Mucosa of gallbladder (tissue), 1 donor: ENCODE results near the gene ASXL1. TPM values are rescaled to one million over a fixed set of nuclear protein-coding genes. Genes with fewer than 3 reads are reported as not detected.
"Not testable (repeated sequence)": the region's sequence is repeated elsewhere in the genome, so short reads cannot be mapped to it uniquely, and the experiment has no call there.

Experiments used
- DNase-seq: peaks from one replicate; pipeline ENCODE4 v3.0.0-alpha.2; 2020; ENCODE audit warnings: low spot score
- total RNA-seq: library from RNA; stranded (reverse); gene quantifications from one replicate; pipeline ENCODE4 v1.2.1, GENCODE V29; 2021
- donor health status: DM: no; HTN: no; CAD: no.

ASXL1 gene
- total RNA-seq, 1 donor from 2014 or later = 48.0 TPM

GRCh38 chr20:32337937-32338661 is 20.0 kb upstream of the ASXL1 start:
- no peak for DNase-seq

GRCh38 chr20:32338665-32339064 is 19.5 kb upstream of the ASXL1 start:
- DNase-seq = no peak

GRCh38 chr20:32339116-32339515 is 19.0 kb upstream of the ASXL1 start:
- DNase-seq = no peak

GRCh38 chr20:32341053-32341452 is 17.1 kb upstream of the ASXL1 start:
- DNase-seq = not testable (repeated sequence)

- no peak for DNase-seq
Observed at GRCh38 chr20:32343439-32343838, 14.7 kb upstream of the ASXL1 start.

- DNase-seq = no peak
Observed at GRCh38 chr20:32344835-32345506, 13.2 kb upstream of the ASXL1 start.

- DNase-seq = no peak
Observed at GRCh38 chr20:32348207-32348606, 9.9 kb upstream of the ASXL1 start.

GRCh38 chr20:32350421-32350820 is 7.7 kb upstream of the ASXL1 start:
- DNase-seq = no peak

GRCh38 chr20:32352121-32352720 is 5.9 kb upstream of the ASXL1 start:
- DNase-seq = no peak

GRCh38 chr20:32353848-32354496 is 4.2 kb upstream of the ASXL1 start:
- DNase-seq = no peak

- no peak for DNase-seq
Observed at GRCh38 chr20:32354592-32355416, 3.3 kb upstream of the ASXL1 start.

- no peak for DNase-seq
Observed at GRCh38 chr20:32355417-32355841, 2.7 kb upstream of the ASXL1 start.

GRCh38 chr20:32355907-32356621 is 2.1 kb upstream of the ASXL1 start:
- not testable (repeated sequence) for DNase-seq

- DNase-seq = no peak
Observed at GRCh38 chr20:32356622-32357374, 1.3 kb upstream of the ASXL1 start.

- DNase-seq = peak; percentile 18
Observed at GRCh38 chr20:32357375-32357868, 709 bp upstream of the ASXL1 start.

GRCh38 chr20:32358632-32358882 is 426 bp downstream of the ASXL1 start:
- no peak for DNase-seq

GRCh38 chr20:32358883-32359632 is 927 bp downstream of the ASXL1 start:
- DNase-seq = peak; percentile 52

- no peak for DNase-seq
Observed at GRCh38 chr20:32359633-32360332, 1.7 kb downstream of the ASXL1 start.

GRCh38 chr20:32360333-32360634 is 2.2 kb downstream of the ASXL1 start:
- no peak for DNase-seq
